Kidney glomerular epithelial cell (primary cell): ENCODE measurements around the gene PPP1R12B.
"Not testable (repeated sequence)": the region's sequence is repeated elsewhere in the genome, so short reads cannot be mapped to it uniquely, and the experiment has no call there.

Experiments used
- DNase-seq: peaks from one replicate; lab custom pipeline; 2025; lab: John Stamatoyannopoulos, UW

Gene PPP1R12B

GRCh38 chr1:202405928-202406327 is 57.4 kb downstream of the PPP1R12B start:
- DNase-seq: no peak

- DNase-seq: not testable (repeated sequence)
These were observed 58.4 kb downstream of the PPP1R12B start for GRCh38 chr1:202406896-202407295.

- DNase-seq: not testable (repeated sequence)
These were observed 58.9 kb downstream of the PPP1R12B start for GRCh38 chr1:202407378-202407777.

- not testable (repeated sequence) for DNase-seq
These were observed 61.8 kb downstream of the PPP1R12B start for GRCh38 chr1:202410251-202410650.

- DNase-seq: not testable (repeated sequence)
These were observed 62.4 kb downstream of the PPP1R12B start for GRCh38 chr1:202410854-202411357.

DNA sequence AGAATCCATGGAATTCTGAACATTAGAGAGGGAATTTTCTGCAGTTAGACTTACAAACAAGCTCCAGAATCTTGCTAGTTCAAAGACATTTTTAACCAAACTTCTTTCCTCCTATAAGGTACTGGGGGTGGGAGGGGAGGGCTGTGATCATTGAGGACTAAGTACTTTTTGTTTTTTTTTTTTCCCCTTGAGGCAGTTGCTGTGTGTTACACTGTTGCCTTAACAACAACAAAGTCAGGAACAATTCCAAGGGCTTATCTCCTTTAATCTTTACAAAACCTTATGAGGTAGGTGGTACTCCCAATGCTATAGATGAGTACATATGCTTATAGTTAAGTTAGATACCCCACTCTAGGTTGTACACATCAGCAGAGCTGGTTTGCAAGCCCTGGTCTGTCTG is 62.9 kb downstream of the PPP1R12B start:
- DNase-seq: no peak

DNA sequence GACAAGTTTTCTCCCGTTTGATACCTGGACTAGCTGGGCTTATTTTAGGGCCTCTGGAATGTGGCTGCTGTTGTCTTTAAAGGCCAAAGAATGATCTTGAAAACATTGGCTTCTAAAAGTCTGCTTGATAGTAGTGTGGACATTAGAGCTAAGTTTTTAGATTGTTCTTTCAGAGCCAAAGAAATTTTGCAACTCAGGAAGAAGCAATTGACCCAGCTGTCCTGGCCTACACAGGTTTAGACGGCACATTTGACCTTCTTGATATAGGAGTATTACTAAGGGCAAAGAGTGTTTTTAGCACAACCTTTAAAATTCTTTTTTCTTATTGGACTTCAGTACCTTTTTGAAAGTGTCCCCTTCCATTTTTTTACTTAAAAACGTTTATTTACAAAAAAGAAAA is 63.9 kb downstream of the PPP1R12B start:
- not testable (repeated sequence) for DNase-seq

GRCh38 chr1:202416641-202417040 is 68.1 kb downstream of the PPP1R12B start:
- DNase-seq: no peak

- DNase-seq: not testable (repeated sequence)
These were observed 68.6 kb downstream of the PPP1R12B start for GRCh38 chr1:202417141-202417540.

GRCh38 chr1:202417762-202418201 is 69.3 kb downstream of the PPP1R12B start:
- DNase-seq: not testable (repeated sequence)

- not testable (repeated sequence) for DNase-seq
These were observed 71.2 kb downstream of the PPP1R12B start for GRCh38 chr1:202419731-202420130.

DNA sequence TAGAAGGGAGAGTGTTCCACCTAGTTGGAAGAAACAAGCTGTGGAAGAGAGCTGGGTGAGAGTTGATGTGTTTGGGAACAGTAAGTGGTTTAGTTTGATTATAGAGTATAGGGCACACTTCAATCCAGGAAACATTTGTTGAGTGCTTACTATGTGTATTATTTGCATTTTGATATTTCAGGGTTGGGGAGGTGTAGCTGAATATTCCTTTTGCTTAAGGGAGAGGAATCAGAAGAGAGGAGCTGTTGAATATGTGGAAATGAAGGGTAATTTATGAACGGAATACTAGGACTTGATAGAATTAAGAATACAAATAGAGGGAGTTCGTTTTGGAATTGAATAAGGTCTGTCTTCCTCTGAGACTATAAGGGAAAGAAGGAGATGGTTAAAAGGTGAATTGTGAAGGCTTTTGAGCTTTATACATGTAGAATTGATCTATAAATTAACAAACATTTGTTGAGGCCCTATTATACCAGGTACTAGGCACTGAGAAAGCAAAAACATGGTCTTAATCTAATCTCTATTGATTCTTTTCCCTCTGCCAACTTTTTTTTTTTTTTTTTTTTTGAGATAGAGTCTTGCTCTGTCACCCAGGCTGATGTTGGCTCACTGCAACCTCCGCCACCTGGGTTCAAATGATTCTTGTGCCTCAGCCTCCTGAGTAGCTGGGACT is 72.1 kb downstream of the PPP1R12B start:
- not testable (repeated sequence) for DNase-seq

- not testable (repeated sequence) for DNase-seq
These were observed 74.2 kb downstream of the PPP1R12B start for GRCh38 chr1:202422709-202423108.

- not testable (repeated sequence) for DNase-seq
These were observed 75.8 kb downstream of the PPP1R12B start for GRCh38 chr1:202424260-202424659.

DNA sequence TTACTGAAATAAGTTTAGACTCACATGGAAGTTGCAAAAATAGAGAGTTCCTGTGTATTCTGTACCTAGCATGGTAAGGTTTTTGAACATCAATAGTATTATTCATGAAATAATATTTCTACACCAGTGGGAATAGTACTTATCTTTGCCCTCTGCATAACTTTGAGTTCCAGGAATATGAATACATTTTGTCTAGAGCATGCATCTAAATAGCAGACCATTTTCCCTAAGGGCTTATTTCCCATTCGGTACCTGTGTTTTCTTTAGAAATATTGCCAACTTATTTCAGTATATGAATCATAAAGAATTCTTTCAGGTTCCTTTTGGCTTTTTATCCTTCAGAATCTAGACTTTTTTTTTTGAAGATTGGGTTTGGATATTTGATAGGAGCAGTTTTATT is 81.6 kb downstream of the PPP1R12B start:
- not testable (repeated sequence) for DNase-seq

GRCh38 chr1:202432338-202432737 is 83.8 kb downstream of the PPP1R12B start:
- not testable (repeated sequence) for DNase-seq

GRCh38 chr1:202433155-202434043 is 84.9 kb downstream of the PPP1R12B start:
- DNase-seq: no peak

DNA sequence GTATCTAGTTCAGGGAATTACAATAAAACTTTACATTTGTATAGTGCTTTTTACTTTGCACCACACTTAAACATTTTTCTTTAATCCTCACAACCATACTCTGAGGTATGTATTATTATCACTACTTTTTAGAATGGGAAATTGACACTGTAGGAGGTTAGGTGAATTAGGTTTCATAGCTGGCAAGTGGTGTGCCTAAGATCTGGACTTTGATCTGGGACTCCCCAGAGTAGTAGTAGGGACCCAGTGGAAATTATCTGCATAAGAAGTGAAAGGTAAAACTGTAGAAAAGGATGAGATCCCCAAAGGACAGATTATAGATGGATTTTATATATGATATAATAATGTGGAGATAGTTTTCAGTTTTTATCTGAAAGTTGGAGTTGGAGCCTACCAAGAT is 85.6 kb downstream of the PPP1R12B start:
- no peak for DNase-seq

DNA sequence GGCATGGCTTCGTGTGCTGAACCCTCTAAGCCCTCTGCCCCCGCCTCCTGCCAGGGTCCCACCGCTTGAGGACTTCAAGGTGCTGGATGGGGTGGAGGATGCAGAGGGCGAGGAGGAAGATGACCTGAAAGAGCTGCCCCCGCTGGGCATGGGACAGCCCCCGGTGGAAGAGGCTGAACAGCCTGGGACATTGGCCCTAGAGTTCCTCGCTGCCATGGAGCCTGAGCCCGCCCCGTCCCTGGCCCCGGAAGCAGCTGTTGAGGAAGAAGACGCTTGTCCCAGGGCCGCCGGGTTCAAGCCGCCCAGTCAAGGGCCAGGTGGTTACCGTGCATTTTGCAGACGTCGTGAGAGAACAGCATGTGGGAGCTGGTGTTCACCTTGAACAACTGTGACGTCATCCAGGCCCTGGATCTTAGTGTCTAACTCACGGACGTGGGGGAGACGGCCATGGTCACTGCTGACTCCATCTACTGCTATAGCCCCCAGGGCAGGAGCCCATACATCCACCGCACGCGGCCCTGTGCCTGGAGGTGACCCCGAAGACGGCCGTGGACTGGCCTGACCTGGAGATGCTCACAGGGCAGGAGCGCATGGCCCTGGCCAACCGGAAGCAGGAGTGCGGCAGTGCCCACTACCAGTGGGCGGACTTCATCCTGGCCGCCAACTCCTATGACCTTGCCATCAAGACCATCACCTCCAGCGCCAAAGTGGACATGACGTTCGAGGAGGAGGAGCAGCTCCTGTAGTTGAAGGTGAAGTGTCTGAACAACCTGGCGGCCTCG is 90.1 kb downstream of the PPP1R12B start:
- DNase-seq: no peak

GRCh38 chr1:202439308-202439707 is 90.8 kb downstream of the PPP1R12B start:
- no peak for DNase-seq

DNA sequence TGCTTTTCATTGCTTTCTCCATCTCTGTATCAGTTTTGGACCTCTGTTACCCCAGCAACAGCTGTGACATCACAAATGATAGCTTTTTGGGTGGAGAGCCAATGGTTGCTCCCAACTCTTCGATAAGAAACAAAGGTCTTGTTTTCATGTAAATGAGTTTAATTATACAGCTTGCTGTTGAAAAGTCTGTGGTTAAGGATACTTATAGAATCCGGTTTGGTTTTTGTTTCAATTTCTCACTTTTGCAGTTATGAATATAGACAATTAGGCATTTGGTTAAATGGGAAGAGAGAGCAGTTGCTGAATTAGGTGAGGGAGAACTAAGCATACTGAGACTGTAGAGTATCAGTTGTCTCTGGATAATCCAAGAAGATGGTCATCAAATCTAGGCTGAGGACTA is 99.6 kb downstream of the PPP1R12B start:
- DNase-seq: not testable (repeated sequence)

DNA sequence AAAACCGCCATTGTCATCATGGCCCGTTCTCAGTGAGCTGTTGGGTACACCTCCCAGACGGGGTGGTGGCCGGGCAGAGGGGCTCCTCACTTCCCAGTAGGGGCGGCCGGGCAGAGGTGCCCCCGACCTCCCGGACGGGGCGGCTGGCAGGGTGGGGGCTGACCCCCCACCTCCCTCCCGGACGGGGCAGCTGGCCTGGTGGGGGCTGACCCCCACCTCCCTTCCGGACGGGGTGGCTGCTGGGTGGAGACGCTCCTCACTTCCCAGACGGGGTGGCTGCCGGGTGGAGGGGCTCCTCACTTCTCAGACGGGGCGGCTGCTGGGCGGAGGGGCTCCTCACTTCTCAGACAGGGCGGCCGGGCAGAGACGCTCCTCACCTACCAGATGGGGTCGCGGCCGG is 103.1 kb downstream of the PPP1R12B start:
- DNase-seq: not testable (repeated sequence)
